Right lung (tissue), 10 donors: ENCODE data around the gene NR3C1. TPM values are rescaled to one million over a fixed set of nuclear protein-coding genes. Genes with fewer than 3 reads are reported as not detected.

Source experiments
- DNase-seq, 2 donors: peaks; one replicate each; pipeline ENCODE4 v3.0.0-alpha.2; 2013
- long read RNA-seq, 8 donors: transcript quantifications; one replicate each; lab custom pipeline, GENCODE V29; 2026
- polyA plus RNA-seq, 5 donors: library from polyadenylated mRNA; unstranded; fragments of 120-200 nt; gene quantifications; one replicate each; pipeline versions ENCODE4 v1.2.1 to v1.2.3, GENCODE V29; 2013; ENCODE audit warnings: inconsistent platforms in 1 of 5, low replicate concordance in 1 of 5; ENCODE audit not compliant: insufficient read length in 5 of 5, insufficient read depth in 1 of 5

Gene NR3C1
- 10 to 100 TPM; 47.8 to 73.9 (median 62.5) TPM for polyA plus RNA-seq
- long read RNA-seq, donor 1, full-length matches to known transcripts, result 9 of 39 reads
- long read RNA-seq, donor 1, partial matches to known transcripts, result 30 of 39 reads
- long read RNA-seq, donor 1, other reads (novel, unspliced or antisense), result 0 of 39 reads
- long read RNA-seq, donor 2, full-length matches to known transcripts, result 2 of 2 reads
- long read RNA-seq, donor 2, partial matches to known transcripts, result 0 of 2 reads
- long read RNA-seq, donor 2, other reads (novel, unspliced or antisense), result 0 of 2 reads
- long read RNA-seq, donor 3, full-length matches to known transcripts, result 5 of 36 reads
- long read RNA-seq, donor 3, partial matches to known transcripts, result 31 of 36 reads
- long read RNA-seq, donor 3, other reads (novel, unspliced or antisense), result 0 of 36 reads
- long read RNA-seq, donor 4, full-length matches to known transcripts, result 3 of 9 reads
- long read RNA-seq, donor 4, partial matches to known transcripts, result 6 of 9 reads
- long read RNA-seq, donor 4, other reads (novel, unspliced or antisense), result 0 of 9 reads
- long read RNA-seq, donor 5, full-length matches to known transcripts, result 9 of 26 reads
- long read RNA-seq, donor 5, partial matches to known transcripts, result 17 of 26 reads
- long read RNA-seq, donor 5, other reads (novel, unspliced or antisense), result 0 of 26 reads
- long read RNA-seq, donor 6, full-length matches to known transcripts, result 9 of 15 reads
- long read RNA-seq, donor 6, partial matches to known transcripts, result 6 of 15 reads
- long read RNA-seq, donor 6, other reads (novel, unspliced or antisense), result 0 of 15 reads
- long read RNA-seq, donor 7, full-length matches to known transcripts, result 3 of 8 reads
- long read RNA-seq, donor 7, partial matches to known transcripts, result 5 of 8 reads
- long read RNA-seq, donor 7, other reads (novel, unspliced or antisense), result 0 of 8 reads
- long read RNA-seq, donor 8, partial matches to known transcripts, result 7 of 8 reads
- long read RNA-seq, donor 8, other reads (novel, unspliced or antisense), result 0 of 8 reads

GRCh38 chr5:143403593-143404415 is at the start of gene NR3C1:
Gene NR3C1 (minus strand): TSS chr5:143403686. CDS start chr5:143400839, 2,847 bp downstream.
- DNase-seq, result peak; percentile 85 to 88

- no peak for DNase-seq
Measured at GRCh38 chr5:143449772-143450171, 46.3 kb upstream of the NR3C1 start.

- DNase-seq, result no peak
Measured at GRCh38 chr5:143448518-143448917, 45.0 kb upstream of the NR3C1 start.

DNA sequence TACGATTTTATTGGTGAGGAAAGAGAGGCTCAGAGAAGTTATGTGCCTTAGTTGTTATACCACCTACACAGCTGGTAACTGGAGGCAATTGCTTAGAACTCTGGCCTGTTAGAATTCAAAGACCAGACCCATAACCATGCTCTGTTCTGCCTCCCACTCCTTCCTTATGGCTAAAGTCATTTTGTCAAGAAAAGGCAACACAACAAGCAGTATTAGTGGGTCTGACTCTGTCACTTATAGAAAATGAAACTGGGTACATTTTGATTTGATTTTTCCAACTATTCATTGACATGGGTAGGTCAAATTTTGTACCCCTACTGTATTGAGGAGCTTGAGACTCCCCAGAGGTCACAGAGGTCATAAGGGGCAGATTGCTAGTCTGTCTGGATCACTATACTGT is 44.5 kb upstream of the NR3C1 start:
- DNase-seq, result no peak

GRCh38 chr5:143446535-143447226 is 43.2 kb upstream of the NR3C1 start:
- DNase-seq, result no peak

GRCh38 chr5:143445776-143446175 is 42.3 kb upstream of the NR3C1 start:
- no peak for DNase-seq

DNA sequence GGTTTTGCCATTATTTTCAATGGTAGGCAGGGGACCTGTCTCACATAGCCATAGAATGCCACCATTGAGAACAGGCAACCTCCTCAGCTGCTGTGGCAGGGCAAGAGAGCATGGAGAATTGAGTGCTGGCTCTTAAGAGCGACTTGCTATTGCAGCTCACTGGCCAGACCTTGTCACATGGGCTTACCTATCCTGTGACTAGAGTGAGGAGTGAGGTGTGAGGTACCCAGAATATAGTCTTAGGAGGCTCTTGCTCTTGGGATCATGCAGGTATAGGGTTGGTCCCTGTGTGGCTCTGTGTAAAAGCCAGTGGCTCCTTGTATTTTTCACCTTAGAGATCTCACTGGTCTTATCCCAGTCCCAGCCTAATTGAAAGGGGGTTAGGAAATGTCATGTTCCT is 39.8 kb upstream of the NR3C1 start:
- no peak for DNase-seq

DNA sequence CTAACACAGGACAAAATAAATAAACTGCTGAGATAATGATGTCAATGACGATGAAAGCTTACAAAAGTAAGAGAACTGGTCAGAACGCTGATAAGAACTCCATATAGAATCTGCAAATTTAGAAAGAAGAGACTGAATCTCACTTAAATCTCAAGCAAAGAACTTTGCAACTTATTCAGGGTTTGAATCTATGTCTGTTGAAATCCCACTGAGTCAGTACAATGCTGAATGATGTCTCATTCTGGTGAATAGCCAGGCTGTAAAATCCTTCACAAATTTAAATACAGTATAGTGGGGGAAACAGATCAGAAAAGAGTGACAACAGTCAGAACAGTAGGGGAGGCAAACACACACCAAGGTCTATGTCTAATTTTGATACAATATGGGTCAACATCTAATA is 38.9 kb upstream of the NR3C1 start:
- DNase-seq, result no peak

DNA sequence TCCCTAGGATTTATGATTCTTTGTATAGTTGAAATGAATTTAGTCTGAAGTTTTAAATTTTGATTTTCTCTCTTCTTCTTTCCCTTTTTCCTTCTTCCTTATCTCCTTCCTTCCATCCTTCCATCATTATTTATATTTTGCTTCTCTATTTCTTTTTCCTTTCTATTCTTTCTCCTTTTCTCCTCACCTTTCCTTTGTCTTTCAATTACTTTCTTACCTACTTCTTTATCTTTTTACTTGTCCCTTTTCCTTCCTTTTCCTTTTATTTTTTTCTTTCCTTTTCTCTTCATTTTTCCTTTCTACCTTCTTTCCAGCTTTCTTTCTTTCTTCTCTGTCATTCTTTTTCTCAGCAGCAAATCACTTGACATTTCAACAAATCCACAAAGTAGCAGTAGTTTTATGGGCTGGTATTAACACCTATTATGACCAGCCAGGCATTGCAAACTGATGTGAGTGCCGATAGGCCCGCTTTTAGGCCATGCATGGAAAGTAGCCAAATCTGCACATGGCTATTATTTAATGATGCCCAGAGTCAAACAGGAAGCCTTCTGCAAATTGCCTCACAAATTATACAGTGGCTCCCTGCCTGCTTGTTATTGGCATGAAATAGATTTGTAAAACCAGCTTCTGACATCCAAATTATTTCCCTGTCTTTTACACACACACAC is 37.1 kb upstream of the NR3C1 start:
- DNase-seq, result no peak

DNA sequence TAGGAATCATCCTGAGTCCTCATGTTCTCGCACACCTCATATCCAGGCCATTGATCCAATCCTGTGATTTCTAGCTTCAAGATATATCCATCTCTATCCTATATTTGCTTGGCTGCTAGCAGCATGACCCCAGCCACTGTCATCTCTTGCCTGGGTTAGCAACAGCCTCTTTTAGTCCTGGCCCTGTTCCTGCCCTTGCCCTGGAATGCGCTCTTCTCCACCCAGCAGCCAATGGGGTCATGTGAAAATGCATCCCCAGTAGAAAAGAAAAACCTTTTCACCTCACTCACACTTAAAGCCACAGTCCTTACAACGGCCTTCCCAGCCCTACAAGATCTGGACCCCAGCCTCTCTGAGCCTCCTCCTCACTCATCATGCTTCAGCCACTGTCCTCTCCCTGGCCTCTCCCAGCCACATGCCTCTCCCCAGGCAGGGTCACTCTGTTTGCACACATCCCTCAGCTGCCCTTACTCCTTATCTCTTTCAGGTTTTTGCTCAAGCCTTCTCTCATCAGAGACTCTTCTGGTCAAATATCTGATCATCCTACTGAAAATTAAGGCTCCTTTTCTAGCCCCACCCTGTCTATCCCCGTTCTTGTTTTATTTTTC is 34.3 kb upstream of the NR3C1 start:
- DNase-seq, result no peak

- no peak for DNase-seq
Measured at GRCh38 chr5:143436871-143437270, 33.4 kb upstream of the NR3C1 start.

DNA sequence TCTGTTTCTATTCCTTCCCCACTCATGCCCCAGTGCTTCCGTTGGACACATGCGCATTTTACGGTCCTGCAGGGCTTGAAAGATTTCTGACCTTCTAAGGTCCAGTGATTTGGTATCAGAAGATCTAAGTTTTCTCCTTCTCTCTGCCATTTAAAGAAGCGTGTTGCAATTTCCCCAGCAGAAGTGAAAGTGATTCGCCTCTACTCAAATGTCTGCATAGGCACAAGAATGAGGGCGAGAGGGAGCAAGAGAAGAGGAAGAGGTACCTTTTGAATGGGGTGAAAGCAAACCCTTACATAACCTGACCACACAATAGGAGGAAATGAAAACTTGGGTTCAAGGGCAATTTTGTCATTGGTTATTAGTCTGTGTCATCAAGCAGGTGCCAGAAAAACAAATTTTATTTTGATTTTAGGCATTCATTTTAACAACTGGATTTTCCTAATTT is 31.7 kb upstream of the NR3C1 start:
- no peak for DNase-seq

- no peak for DNase-seq
Measured at GRCh38 chr5:143434261-143435209, 31.0 kb upstream of the NR3C1 start.

DNA sequence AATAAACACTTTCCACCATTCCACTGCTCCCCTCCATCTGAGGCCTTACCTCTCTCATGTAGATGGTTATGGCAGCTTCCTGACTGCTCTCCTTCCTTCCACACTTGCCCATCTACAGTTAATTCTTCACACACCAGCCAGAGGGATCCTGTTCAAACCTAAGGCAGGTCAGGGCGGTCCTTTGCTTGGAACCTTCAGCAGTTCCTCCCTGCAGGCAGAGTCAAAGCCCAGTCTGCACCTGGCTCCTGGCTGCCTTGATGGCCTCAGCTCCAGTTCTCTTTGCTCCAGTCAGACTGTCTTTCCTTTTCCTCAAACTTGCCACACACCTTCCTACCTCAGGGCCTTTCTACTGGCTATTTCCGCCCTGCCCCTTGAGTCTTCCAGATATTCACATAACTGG is 30.2 kb upstream of the NR3C1 start:
- no peak for DNase-seq

- no peak for DNase-seq
Measured at GRCh38 chr5:143432658-143433239, 29.3 kb upstream of the NR3C1 start.

DNA sequence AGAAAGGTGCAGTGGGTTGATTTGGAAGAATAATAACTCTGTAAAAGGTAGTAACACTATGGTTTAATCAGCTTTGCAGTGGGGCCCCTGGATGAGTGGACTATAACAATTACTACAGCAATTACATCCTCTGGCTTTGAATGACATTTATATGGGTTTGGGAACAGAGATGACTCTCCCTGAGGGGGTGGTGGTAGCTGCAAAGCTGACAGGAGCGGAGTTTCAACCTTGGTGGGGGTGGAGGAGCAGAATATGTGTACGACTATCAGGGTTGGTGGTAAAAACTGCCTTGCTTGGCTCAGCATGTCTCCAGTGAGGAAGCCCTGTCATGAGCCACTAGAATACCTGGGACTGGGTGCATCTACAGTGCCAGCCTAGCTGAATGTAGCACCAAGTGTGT is 28.3 kb upstream of the NR3C1 start:
- no peak for DNase-seq

DNA sequence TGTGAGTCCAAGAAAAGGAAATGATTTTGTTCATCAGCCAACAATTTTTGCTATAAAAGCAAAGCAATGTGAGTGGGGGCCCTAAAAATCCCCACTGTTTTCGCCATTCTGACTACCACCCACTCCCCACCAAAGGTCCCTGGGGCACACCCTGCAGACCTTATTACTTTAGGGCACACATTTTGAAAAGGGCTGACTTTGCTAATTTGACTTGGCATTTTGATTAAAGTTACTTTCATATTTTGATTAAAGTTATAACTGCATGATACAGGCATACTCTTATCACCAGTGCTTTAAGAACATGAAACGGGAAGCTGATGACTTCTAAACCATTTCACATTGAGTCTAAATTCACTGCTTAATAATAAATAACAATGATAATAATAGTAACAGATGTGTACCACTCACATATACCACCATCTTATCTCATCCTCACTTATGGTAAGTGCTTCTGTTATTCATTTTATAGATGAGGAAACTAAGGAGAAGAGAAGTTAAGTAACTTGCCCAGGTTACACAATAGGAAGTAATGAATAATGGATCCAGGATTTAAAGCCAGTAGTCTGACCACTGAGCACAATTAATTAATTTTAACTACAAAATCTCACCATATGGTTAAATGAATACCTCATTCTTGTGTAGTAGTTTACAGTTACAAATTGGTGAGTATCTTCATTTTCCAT is 25.4 kb upstream of the NR3C1 start:
- DNase-seq, result no peak

GRCh38 chr5:143428155-143428554 is 24.7 kb upstream of the NR3C1 start:
- no peak for DNase-seq
